22Rv1 (cell line): ENCODE results near the gene UNC79.

Experiments
- H3K27ac ChIP-seq: fragments of 450-650 bp; 2 replicates; pipeline ENCODE4 v1.5.1; 2017
- CTCF ChIP-seq: fragments of 450-650 bp; IDR thresholded peaks from 2 replicates; pipeline ENCODE4 v1.5.1; 2017; ENCODE audit warnings: mild to moderate bottlenecking
- ZFX ChIP-seq: fragments of 450-650 bp; IDR thresholded peaks from 2 replicates; pipeline ENCODE4 v1.6.1; 2017; ENCODE audit warnings: antibody characterized with exemption, borderline replicate concordance

Gene UNC79

GRCh38 chr14:93748208-93749075 lies 317.7 kb downstream of the UNC79 start:
- H3K27ac ChIP-seq: no peak overlapping the region
- TF ChIP-seq CTCF: no peak

- TF ChIP-seq ZFX: no peak
- no peak for TF ChIP-seq CTCF
- no peak overlapping the region for H3K27ac ChIP-seq
Measured at GRCh38 chr14:93749076-93749420, 318.3 kb downstream of the UNC79 start.

GRCh38 chr14:93751946-93752655 lies 321.4 kb downstream of the UNC79 start:
- no peak overlapping the region for H3K27ac ChIP-seq
- TF ChIP-seq ZFX (no peak), CTCF (no peak)

- H3K27ac ChIP-seq: no peak overlapping the region
- no peak for TF ChIP-seq ZFX
- TF ChIP-seq CTCF: no peak
Measured at GRCh38 chr14:93752980-93753561, 322.3 kb downstream of the UNC79 start.

- TF ChIP-seq CTCF: no peak
- TF ChIP-seq ZFX: no peak
- no peak overlapping the region for H3K27ac ChIP-seq
Measured at GRCh38 chr14:93753647-93754046, 322.9 kb downstream of the UNC79 start.

- TF ChIP-seq ZFX (no peak), CTCF (no peak)
- no peak overlapping the region for H3K27ac ChIP-seq
Measured at GRCh38 chr14:93757206-93757605, 326.5 kb downstream of the UNC79 start.
